Activated naive CD4-positive, alpha-beta T cell treated with anti-CD3 and anti-CD28 coated beads, Interleukin-2, amount 50 U/mL, for 24 hours (primary cell): ENCODE data around the gene NKX2-3.

Source experiments
- H3K27ac Mint-ChIP-seq: one replicate; pipeline ENCODE4 v1.8.0; 2021; ENCODE audit warnings: mild to moderate bottlenecking, mixed read lengths
- H3K27me3 Mint-ChIP-seq: one replicate; pipeline ENCODE4 v1.8.0; 2021; ENCODE audit warnings: mixed read lengths
- H3K36me3 Mint-ChIP-seq: one replicate; pipeline ENCODE4 v1.8.0; 2021; ENCODE audit warnings: mixed read lengths
- H3K4me1 Mint-ChIP-seq: one replicate; pipeline ENCODE4 v1.8.0; 2021; ENCODE audit warnings: mixed read lengths
- H3K4me3 Mint-ChIP-seq: one replicate; pipeline ENCODE4 v1.8.0; 2021; ENCODE audit warnings: mild to moderate bottlenecking, mixed read lengths
- H3K9me3 Mint-ChIP-seq: one replicate; pipeline ENCODE4 v1.8.0; 2021; ENCODE audit warnings: mixed read lengths

Gene NKX2-3

DNA sequence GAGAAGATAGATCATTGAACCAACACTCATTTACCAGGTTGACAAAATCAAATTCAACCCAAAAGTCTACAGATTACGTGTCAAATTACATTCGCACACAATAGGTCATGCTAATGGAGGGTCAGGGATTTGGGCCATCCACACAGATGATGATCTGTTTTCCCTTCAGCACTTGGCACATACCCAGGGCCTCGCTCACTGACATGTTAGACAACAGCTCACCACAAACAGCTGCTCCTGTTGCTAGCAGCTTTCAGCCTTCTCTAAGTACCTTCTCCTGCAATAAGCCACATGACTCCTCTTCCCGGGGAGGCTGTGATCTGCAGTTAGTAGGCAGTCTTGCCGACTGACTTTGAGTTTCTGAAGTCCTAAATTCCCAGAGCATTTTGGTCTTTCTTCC, 18.4 kb downstream of the NKX2-3 start:
- H3K9me3 Mint-ChIP-seq: no peaks in the 10 kb centered on the region

DNA sequence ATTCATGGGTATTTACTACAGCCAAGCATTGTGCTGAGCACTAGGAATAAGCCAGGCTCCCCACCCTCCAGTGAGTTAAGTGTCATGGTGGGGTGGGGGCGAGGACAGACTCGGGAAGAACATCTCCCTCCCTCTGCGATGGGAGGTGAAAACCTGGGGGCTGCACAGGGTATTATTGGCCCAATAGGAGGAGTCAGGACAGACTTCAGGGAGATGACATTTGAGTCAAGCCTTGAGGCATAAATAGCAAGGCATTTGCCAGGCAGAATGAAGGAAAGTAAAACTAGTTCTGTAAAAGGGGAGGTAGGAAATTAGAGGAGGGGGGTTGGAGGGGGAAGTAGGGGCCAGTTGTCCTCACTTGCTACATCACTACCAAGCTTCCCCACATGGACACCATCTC, 18.9 kb downstream of the NKX2-3 start:
- no peaks in the 10 kb centered on the region for H3K9me3 Mint-ChIP-seq
- no peak overlapping the region for H3K27ac Mint-ChIP-seq
- H3K36me3 Mint-ChIP-seq: no peaks in the 10 kb centered on the region
- no peaks in the 10 kb centered on the region for H3K4me1 Mint-ChIP-seq
- no peak overlapping the region for H3K4me3 Mint-ChIP-seq
- peaks cover 30% of the 10 kb centered on the region for H3K27me3 Mint-ChIP-seq

More for the DNA sequence above, 18.4 kb downstream of the NKX2-3 start:
- H3K4me3 Mint-ChIP-seq: no peak overlapping the region
- H3K27ac Mint-ChIP-seq: no peak overlapping the region
- H3K27me3 Mint-ChIP-seq: peaks cover 32% of the 10 kb centered on the region
- H3K36me3 Mint-ChIP-seq: no peaks in the 10 kb centered on the region
- H3K4me1 Mint-ChIP-seq: no peaks in the 10 kb centered on the region

DNA sequence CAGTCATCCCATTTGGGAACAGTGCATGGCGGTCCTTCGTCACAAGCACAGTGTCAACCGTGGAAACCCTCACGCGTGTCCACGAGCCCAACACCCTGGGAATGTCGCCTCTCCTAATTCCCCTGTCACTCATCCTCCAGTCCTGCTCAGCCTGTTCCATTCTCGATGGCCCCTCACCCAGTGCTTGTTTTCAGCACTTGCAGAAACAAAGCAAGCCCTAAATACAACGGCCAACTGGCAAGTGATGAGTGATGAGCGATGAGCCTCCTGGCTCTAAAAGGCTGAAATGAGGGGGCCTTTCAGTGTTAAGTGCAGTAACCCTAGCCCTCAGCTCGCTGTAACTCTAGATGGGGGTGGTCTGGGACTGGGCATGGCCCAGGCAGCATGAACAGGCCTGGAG, 22.6 kb downstream of the NKX2-3 start:
- H3K27ac Mint-ChIP-seq: no peak overlapping the region
- no peaks in the 10 kb centered on the region for H3K4me1 Mint-ChIP-seq
- no peaks in the 10 kb centered on the region for H3K36me3 Mint-ChIP-seq
- peaks cover 23% of the 10 kb centered on the region for H3K27me3 Mint-ChIP-seq
- no peaks in the 10 kb centered on the region for H3K9me3 Mint-ChIP-seq
- no peak overlapping the region for H3K4me3 Mint-ChIP-seq

DNA sequence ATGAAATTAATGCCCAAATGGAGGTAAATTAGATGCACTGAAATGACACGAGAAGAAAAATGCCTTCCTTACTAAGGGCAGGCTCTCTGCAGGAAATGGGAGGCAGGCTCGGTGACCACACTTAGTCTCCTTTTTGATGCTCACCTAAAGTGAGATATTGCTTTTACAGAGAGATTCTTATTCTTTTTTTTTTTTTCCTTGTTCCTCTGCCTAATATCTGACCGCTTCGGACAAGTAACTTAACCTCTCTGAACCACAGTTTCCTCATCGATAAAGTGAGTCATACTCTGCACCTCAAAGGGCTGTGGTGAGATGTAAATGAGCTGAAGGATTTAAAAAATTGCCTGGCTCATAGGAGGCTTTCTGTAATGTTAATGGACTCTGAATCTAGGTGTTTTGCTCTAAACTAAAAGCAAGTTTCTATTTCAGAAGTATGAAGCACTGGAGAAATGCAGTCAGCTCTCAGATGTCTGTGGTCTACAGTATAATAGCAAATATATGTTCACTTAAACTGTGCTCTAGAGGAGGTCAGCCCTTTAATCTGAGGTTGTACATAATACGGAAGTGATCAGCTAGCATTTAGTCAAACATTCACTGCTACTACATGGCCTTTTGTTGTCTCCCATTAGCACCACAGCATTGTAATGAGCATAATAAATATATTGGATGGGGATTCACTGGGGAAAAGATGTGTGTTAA, 23.2 kb downstream of the NKX2-3 start:
- H3K27me3 Mint-ChIP-seq: peaks cover 19% of the 10 kb centered on the region
- H3K27ac Mint-ChIP-seq: no peak overlapping the region
- H3K9me3 Mint-ChIP-seq: no peaks in the 10 kb centered on the region
- no peaks in the 10 kb centered on the region for H3K36me3 Mint-ChIP-seq
- no peaks in the 10 kb centered on the region for H3K4me1 Mint-ChIP-seq
- no peak overlapping the region for H3K4me3 Mint-ChIP-seq

DNA sequence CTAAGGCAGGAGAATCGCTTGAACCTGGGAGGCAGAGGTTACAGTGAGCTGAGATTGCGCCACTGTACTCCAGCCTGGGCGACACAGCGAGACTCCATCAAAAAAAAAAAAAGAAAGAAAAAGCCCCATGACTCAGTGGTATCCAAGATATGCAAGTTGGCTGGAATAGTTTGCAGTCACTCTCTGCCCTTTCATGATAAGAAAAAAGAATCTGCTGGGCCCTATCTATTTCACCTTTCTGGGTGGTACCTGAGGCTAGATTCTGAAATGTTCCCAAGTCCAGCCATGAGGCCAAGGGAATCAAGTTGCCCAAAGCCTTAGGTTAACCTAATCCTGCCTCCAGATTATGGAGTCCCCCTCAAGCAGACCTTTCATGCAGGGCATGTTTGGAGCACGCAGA, 24.3 kb downstream of the NKX2-3 start:
- Mint-ChIP-seq H3K9me3 (no peaks in the 10 kb centered on the region), H3K36me3 (no peaks in the 10 kb centered on the region), H3K4me3 (no peak overlapping the region), H3K4me1 (no peaks in the 10 kb centered on the region), H3K27ac (no peak overlapping the region), H3K27me3 (peaks cover 15% of the 10 kb centered on the region)

DNA sequence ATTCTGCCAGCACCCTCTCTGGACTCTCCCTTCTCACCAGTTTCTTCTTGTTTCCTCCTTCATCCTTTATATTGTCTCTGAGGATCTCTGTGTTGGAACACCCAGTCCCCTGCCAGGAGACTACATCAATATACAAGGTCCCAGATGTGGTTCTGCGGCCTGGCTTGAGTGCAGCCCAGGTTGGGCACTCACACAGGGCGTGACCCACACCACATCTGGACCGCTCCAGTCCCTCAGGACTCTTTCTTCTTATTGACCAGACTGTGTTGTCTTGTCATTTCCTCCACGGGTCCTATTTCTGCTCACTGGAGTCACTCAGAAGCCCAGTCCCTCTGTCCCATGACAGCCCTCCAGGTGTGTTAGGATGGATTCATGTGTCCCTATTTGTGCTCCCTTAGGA, 26.0 kb downstream of the NKX2-3 start:
- H3K27me3 Mint-ChIP-seq: peaks cover 12% of the 10 kb centered on the region

DNA sequence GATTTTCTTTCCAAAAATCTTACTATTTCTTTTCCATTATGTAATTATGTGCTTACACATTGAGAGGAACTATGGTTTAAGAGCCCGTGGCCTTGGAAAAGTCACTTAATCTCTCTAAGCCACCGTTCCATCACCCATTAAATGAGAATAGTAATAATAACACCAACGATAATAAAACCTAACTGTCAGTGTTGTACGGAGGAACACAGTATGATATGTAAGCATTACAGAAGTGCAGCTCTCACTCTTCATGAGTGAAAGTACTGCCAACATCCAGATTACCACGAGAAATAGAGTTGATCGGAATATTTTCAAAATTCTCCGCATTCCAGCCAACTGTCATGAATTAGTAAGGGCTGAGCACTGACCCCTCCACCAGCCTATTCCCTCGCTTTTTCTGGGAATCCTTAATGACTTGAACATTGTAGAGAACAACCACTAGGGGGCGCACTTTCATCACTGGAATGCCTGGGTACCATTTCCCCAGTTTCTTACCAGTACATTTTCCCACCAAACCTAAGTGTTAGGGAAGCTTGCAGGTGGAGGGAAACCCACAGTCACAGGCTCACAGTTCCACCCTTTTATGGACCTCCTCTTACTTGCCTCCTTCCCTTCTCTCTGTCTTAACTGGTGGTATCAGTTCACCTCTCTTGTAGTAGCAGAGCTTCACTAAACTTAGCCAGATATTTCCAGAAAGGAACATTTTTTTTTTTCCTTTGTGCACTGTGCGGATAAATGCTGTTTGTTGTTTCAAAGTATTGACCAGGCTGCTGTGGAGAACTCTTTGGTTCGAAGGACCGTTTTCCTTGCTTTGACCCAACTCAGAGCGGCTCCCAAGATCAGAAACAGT, 27.8 kb downstream of the NKX2-3 start:
- Mint-ChIP-seq H3K27me3 (peaks cover 5% of the 10 kb centered on the region), H3K36me3 (no peaks in the 10 kb centered on the region), H3K4me1 (no peaks in the 10 kb centered on the region), H3K4me3 (no peak overlapping the region), H3K9me3 (no peaks in the 10 kb centered on the region), H3K27ac (no peak overlapping the region)

More for the DNA sequence above, 26.0 kb downstream of the NKX2-3 start:
- Mint-ChIP-seq H3K4me1 (no peaks in the 10 kb centered on the region), H3K27ac (no peak overlapping the region), H3K4me3 (no peak overlapping the region), H3K9me3 (no peaks in the 10 kb centered on the region), H3K36me3 (no peaks in the 10 kb centered on the region)

DNA sequence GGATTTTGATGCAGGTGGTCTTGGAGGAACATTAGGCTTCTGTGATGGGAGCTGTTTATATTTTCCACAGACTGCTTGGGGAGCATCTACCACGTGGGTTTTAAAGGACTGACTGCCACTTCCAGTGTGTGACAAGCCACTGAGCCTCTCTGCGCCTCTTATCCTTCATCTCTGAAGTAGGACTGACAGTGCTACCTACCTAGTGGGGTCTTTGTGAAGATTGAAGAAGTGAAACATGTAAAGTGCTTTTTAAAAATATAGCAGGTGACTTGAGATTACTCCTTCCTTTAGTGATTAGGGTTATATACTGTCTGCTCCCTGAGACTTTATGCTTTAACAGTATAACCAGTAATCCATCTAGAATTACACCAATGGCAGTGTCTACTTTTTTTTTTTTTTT, 29.9 kb downstream of the NKX2-3 start:
- H3K27ac Mint-ChIP-seq: no peak overlapping the region
- no peaks in the 10 kb centered on the region for H3K36me3 Mint-ChIP-seq
- no peak overlapping the region for H3K4me3 Mint-ChIP-seq
- H3K4me1 Mint-ChIP-seq: no peaks in the 10 kb centered on the region
- no peaks in the 10 kb centered on the region for H3K9me3 Mint-ChIP-seq
- H3K27me3 Mint-ChIP-seq: peaks cover 9% of the 10 kb centered on the region

DNA sequence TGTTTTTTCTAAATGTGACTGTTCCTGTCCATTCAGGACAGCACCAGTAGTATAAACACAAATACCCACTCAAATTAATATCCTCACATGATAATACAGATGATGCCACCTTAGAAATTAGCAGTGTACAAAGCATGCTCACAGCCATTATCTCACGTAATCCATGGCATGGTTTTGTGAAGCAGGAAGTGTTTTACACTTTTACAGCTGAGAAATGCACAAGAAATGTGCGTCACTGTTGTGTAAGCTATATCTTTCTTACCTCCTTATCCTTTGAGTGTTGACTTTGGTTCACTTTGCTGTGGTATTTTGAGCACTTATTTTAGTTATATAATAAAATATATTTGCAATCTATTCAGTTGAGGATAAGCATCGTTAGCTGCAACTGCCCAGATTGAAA, 31.6 kb downstream of the NKX2-3 start:
- Mint-ChIP-seq H3K27me3 (peaks cover 4% of the 10 kb centered on the region), H3K4me1 (no peaks in the 10 kb centered on the region), H3K27ac (no peak overlapping the region), H3K4me3 (no peak overlapping the region), H3K36me3 (no peaks in the 10 kb centered on the region), H3K9me3 (no peaks in the 10 kb centered on the region)

DNA sequence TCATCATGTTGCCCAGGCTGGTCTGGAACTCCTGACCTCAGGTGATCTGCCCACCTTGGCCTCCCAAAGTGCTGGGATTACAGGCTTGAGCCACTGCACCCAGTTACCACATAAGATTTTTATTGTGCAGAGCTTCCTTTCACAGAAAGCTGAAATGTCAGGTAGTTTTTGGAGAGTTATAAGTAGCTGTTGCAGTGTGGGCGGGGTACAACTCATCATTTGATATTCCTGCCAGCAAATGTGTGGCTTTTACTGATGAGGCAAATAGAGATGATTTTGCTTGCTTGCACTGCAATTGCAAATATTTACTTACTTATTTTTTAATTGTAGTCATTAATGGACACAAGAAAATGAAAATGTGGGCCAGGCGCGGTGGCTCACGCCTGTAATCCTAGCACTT, 32.4 kb downstream of the NKX2-3 start:
- no peak overlapping the region for H3K4me3 Mint-ChIP-seq
- no peaks in the 10 kb centered on the region for H3K4me1 Mint-ChIP-seq
- H3K27me3 Mint-ChIP-seq: peaks cover 6% of the 10 kb centered on the region
- no peak overlapping the region for H3K27ac Mint-ChIP-seq
- H3K36me3 Mint-ChIP-seq: no peaks in the 10 kb centered on the region
- no peaks in the 10 kb centered on the region for H3K9me3 Mint-ChIP-seq

DNA sequence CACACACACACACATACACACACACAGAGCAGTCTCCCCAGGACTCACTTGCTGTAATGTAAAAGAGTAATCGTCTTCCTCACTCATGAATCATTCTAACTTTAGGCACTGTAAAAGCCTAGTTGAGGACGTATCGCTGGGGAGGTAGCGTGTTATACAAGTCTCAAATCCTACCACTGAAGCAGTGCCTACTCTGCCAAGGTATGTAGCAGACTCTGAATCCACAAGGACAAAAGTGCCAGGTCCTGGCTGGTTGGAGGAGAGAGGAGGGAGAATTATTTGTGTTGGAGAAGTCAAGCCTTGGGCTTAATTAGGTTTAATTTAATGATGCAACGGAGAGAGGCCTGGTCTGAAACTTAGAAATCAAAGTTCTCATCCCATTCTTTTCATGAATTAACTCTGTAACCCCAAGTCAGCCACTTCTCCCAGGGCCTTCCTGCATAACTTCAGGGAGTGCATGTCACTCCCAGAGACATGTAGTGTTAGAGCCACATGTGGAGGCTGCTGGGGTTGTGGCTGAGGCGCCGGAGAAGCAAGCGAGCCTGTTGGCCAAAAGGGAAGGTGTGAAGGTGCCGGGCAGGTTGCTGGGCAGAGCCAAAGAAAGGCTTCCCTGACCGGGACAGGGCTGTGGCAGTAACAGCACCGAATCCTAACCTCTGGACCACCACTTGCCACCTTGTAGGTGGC, 36.7 kb downstream of the NKX2-3 start:
- no peaks in the 10 kb centered on the region for H3K36me3 Mint-ChIP-seq
- peaks cover 12% of the 10 kb centered on the region for H3K27me3 Mint-ChIP-seq
- H3K4me1 Mint-ChIP-seq: no peaks in the 10 kb centered on the region
- no peak overlapping the region for H3K27ac Mint-ChIP-seq
- H3K4me3 Mint-ChIP-seq: no peak overlapping the region
- H3K9me3 Mint-ChIP-seq: no peaks in the 10 kb centered on the region

DNA sequence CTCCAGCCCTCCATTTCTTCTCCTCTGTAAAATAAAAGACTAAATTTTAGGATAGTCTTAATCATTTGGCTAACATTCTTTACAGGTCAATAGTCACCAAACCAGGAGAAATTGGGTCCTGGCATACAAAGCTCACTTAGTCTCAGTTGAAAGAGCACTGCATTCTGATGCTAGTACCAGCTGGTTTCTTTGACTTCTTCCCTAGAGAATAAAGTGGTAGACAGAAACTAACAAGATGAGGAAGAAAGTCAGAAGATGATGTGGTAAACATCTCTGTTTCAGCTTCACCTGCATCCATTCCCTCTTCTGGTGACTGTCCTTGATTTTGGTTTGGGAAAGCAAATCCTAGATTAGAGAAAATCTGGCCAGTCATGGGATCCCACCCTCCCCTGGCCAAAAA, 37.2 kb downstream of the NKX2-3 start:
- Mint-ChIP-seq H3K4me3 (no peak overlapping the region), H3K36me3 (no peaks in the 10 kb centered on the region), H3K27me3 (peaks cover 12% of the 10 kb centered on the region), H3K9me3 (no peaks in the 10 kb centered on the region), H3K27ac (no peak overlapping the region), H3K4me1 (no peaks in the 10 kb centered on the region)

DNA sequence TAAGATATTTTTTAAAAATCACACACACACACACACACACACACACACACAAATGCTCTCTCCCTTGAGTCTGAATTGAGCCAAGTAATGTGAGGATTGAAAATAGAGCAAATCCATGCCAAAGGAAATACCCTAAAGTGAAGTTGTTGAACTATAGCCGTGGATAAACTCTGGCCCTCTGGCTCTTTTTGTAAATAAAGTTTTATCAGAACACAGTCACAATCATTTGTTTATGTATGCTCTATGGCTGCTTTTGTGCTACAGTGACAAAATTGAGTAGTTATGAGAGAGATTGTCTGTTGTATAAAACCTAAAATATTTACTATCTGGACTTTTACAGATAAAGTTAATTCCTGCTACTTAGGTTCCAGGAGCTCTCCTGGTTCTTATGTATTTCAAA, 39.1 kb downstream of the NKX2-3 start:
- no peaks in the 10 kb centered on the region for H3K9me3 Mint-ChIP-seq
- H3K4me1 Mint-ChIP-seq: no peaks in the 10 kb centered on the region
- H3K4me3 Mint-ChIP-seq: no peak overlapping the region
- H3K27me3 Mint-ChIP-seq: peaks cover 8% of the 10 kb centered on the region
- no peak overlapping the region for H3K27ac Mint-ChIP-seq
- H3K36me3 Mint-ChIP-seq: no peaks in the 10 kb centered on the region

DNA sequence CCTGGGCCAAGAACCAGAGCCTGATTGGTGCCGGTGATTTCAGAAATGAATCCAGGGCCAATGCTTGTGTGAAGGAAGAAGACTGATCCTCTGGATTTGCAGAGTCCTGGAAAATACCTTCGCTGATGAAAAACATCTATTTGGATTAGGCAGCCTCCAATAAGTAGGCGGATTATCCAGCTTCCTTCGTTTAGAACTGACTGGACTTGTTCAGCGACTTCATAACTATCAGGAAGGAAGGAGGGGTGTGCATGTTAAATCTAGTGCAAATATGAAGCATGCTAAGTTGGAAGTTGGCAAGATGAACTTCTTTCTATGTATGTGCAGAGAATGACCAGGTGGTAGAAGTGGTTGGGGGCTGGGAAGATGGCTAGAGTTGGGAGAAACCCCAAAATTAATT, 41.0 kb downstream of the NKX2-3 start:
- H3K4me1 Mint-ChIP-seq: no peaks in the 10 kb centered on the region
- no peak overlapping the region for H3K4me3 Mint-ChIP-seq
- H3K36me3 Mint-ChIP-seq: no peaks in the 10 kb centered on the region
- peaks cover 8% of the 10 kb centered on the region for H3K27me3 Mint-ChIP-seq
- no peak overlapping the region for H3K27ac Mint-ChIP-seq
- no peaks in the 10 kb centered on the region for H3K9me3 Mint-ChIP-seq

DNA sequence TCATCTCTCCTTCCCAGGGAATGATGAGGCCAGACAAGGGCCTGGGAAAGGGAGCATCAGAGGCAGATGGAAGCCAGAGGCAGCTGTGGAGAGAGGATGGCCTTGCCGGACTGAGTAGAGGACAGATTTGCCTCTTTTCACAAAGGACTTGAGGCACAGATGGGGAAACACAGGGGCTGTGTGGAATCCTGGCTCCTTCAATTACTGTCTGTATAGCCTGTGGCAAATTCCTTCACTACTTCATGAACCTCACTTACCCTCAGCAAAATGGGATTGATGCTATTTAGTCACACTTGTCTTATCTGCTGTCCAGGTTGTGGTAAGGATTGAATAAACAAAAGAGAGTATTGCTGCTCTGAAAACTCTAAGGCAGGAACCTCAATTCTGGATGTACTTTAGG, 47.2 kb downstream of the NKX2-3 start:
- no peaks in the 10 kb centered on the region for H3K27me3 Mint-ChIP-seq

DNA sequence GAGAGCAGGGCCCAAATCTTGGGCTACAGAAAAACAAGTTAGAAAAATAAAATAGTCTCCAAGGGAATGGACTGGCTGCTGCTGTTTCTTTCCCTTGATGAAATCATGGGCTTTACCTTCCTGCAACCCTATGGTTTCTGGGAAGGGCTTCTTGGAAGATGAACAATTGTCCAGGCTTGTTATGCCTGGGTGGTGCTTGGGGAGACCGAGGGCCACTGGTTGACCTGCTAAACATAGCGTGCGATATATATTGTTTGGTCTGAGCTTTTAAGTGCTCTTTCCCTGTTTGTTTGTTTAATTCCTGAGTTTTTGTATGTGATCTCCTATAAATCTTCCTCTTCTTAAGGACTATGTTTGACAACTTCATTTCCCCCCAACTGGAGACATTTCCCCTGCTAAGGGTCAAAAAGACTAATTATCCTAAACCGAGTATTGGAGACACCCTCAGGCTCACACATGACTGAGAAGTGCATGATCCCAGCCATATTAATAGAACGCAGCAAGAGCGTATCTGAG, 49.6 kb downstream of the NKX2-3 start:
- Mint-ChIP-seq H3K36me3 (no peaks in the 10 kb centered on the region), H3K9me3 (no peaks in the 10 kb centered on the region), H3K4me3 (no peak overlapping the region), H3K27ac (no peak overlapping the region), H3K27me3 (peaks cover 2% of the 10 kb centered on the region), H3K4me1 (no peaks in the 10 kb centered on the region)

More for the DNA sequence above, 47.2 kb downstream of the NKX2-3 start:
- H3K9me3 Mint-ChIP-seq: no peaks in the 10 kb centered on the region
- no peaks in the 10 kb centered on the region for H3K36me3 Mint-ChIP-seq
- H3K27ac Mint-ChIP-seq: no peak overlapping the region
- H3K4me3 Mint-ChIP-seq: no peak overlapping the region
- no peaks in the 10 kb centered on the region for H3K4me1 Mint-ChIP-seq
